ENCODE measurements around the gene DACT2.
A peak's percentile ranks its signal among the peaks of the same experiment; 100 is the strongest.

DACT2 gene

GRCh38 chr6:168284187-168284586 is 35.4 kb downstream of the DACT2 start:
- H3K79me1 ChIP-seq (ENCODE audit: low read length): no peaks in the 10 kb centered on the region
- H3K36me3 ChIP-seq (ENCODE audit: control insufficient read depth in 1 of 2, insufficient read depth in 2 of 2, low read length in 2 of 2): no peaks in the 10 kb centered on the region
- no peaks in the 10 kb centered on the region for H3K79me2 ChIP-seq (ENCODE audit: control insufficient read depth, insufficient read depth, low read length, poor library complexity)
- no peak overlapping the region for H3K14ac ChIP-seq (ENCODE audit: low read length)
- H4K8ac ChIP-seq (ENCODE audit: low read depth, low read length): no peak overlapping the region
- H3K9me3 ChIP-seq (ENCODE audit: insufficient read depth, low read depth, low read length): peaks cover 8% of the 10 kb centered on the region
- peak; percentile 89 to 95 for DNase-seq
- no peak overlapping the region for H4K12ac ChIP-seq (ENCODE audit: low read depth, low read length)
- no CpG with 5 or more reads among the region's 6 CpGs for WGBS (ENCODE audit: extremely low coverage, insufficient coverage, insufficient read length)
- H2BK5ac ChIP-seq (ENCODE audit: low read depth, low read length, poor library complexity): no peak overlapping the region
- no peak overlapping the region for H3K18ac ChIP-seq (ENCODE audit: low read length)
- H3K4me3 ChIP-seq (ENCODE audit: low read depth, low read length): no peak overlapping the region
- H2AK5ac ChIP-seq (ENCODE audit: low read length): no peak overlapping the region
- no peak overlapping the region for H3K27ac ChIP-seq (ENCODE audit: low read depth, low read length)
- H2BK120ac ChIP-seq (ENCODE audit: insufficient read depth, low read length, poor library complexity): no peak overlapping the region
- no peak overlapping the region for H3K23ac ChIP-seq (ENCODE audit: low read length)
- no peak overlapping the region for H3K4ac ChIP-seq (ENCODE audit: low read depth, low read length)
- H3K9ac ChIP-seq (ENCODE audit: low read length): no peak overlapping the region
- no peak overlapping the region for H3K4me2 ChIP-seq (ENCODE audit: low read length)
- H3K27me3 ChIP-seq (ENCODE audit: insufficient read depth, low read length): no peaks in the 10 kb centered on the region
- H2BK12ac ChIP-seq (ENCODE audit: low read length): no peak overlapping the region
- H2AFZ ChIP-seq (ENCODE audit: insufficient read depth, low read length, poor library complexity): no peak overlapping the region
- H4K91ac ChIP-seq (ENCODE audit: low read depth, low read length): no peak overlapping the region
- H3K4me1 ChIP-seq (ENCODE audit: control insufficient read depth in 1 of 2, insufficient read depth in 2 of 2, low read length in 2 of 2): peaks cover 0 to 3% of the 10 kb centered on the region in 2 experiments

- no peak overlapping the region for H3K9ac ChIP-seq (ENCODE audit: low read length)
- peaks cover 0 to 3% of the 10 kb centered on the region in 2 experiments for H3K4me1 ChIP-seq (ENCODE audit: control insufficient read depth in 1 of 2, insufficient read depth in 2 of 2, low read length in 2 of 2)
- no peaks in the 10 kb centered on the region for H3K27me3 ChIP-seq (ENCODE audit: insufficient read depth, low read length)
- H3K79me1 ChIP-seq (ENCODE audit: low read length): no peaks in the 10 kb centered on the region
- no CpG with 5 or more reads among the region's 14 CpGs for WGBS (ENCODE audit: extremely low coverage, insufficient coverage, insufficient read length)
- DNase-seq: no peak
- H2BK120ac ChIP-seq (ENCODE audit: insufficient read depth, low read length, poor library complexity): no peak overlapping the region
- H3K4me2 ChIP-seq (ENCODE audit: low read length): no peak overlapping the region
- H4K12ac ChIP-seq (ENCODE audit: low read depth, low read length): no peak overlapping the region
- H2BK5ac ChIP-seq (ENCODE audit: low read depth, low read length, poor library complexity): no peak overlapping the region
- H3K36me3 ChIP-seq (ENCODE audit: control insufficient read depth in 1 of 2, insufficient read depth in 2 of 2, low read length in 2 of 2): no peaks in the 10 kb centered on the region
- H3K4ac ChIP-seq (ENCODE audit: low read depth, low read length): no peak overlapping the region
- no peak overlapping the region for H2AFZ ChIP-seq (ENCODE audit: insufficient read depth, low read length, poor library complexity)
- no peak overlapping the region for H3K23ac ChIP-seq (ENCODE audit: low read length)
- H3K14ac ChIP-seq (ENCODE audit: low read length): no peak overlapping the region
- H3K9me3 ChIP-seq (ENCODE audit: insufficient read depth, low read depth, low read length): peaks cover 8% of the 10 kb centered on the region
- H3K27ac ChIP-seq (ENCODE audit: low read depth, low read length): no peak overlapping the region
- H2BK12ac ChIP-seq (ENCODE audit: low read length): no peak overlapping the region
- no peak overlapping the region for H3K18ac ChIP-seq (ENCODE audit: low read length)
- H3K4me3 ChIP-seq (ENCODE audit: low read depth, low read length): no peak overlapping the region
- H4K91ac ChIP-seq (ENCODE audit: low read depth, low read length): no peak overlapping the region
- H2AK5ac ChIP-seq (ENCODE audit: low read length): no peak overlapping the region
- H4K8ac ChIP-seq (ENCODE audit: low read depth, low read length): no peak overlapping the region
- H3K79me2 ChIP-seq (ENCODE audit: control insufficient read depth, insufficient read depth, low read length, poor library complexity): no peaks in the 10 kb centered on the region
These were observed 35.9 kb downstream of the DACT2 start for GRCh38 chr6:168283686-168284025.

GRCh38 chr6:168282985-168283685 is 36.4 kb downstream of the DACT2 start:
- H3K27ac ChIP-seq (ENCODE audit: low read depth, low read length): no peak overlapping the region
- DNase-seq: no peak
- no peak overlapping the region for H3K4ac ChIP-seq (ENCODE audit: low read depth, low read length)
- no peak overlapping the region for H3K14ac ChIP-seq (ENCODE audit: low read length)
- H2BK120ac ChIP-seq (ENCODE audit: insufficient read depth, low read length, poor library complexity): no peak overlapping the region
- H2BK5ac ChIP-seq (ENCODE audit: low read depth, low read length, poor library complexity): no peak overlapping the region
- no peaks in the 10 kb centered on the region for H3K27me3 ChIP-seq (ENCODE audit: insufficient read depth, low read length)
- no peak overlapping the region for H4K12ac ChIP-seq (ENCODE audit: low read depth, low read length)
- H3K9me3 ChIP-seq (ENCODE audit: insufficient read depth, low read depth, low read length): peaks cover 8% of the 10 kb centered on the region
- no peaks in the 10 kb centered on the region for H3K79me2 ChIP-seq (ENCODE audit: control insufficient read depth, insufficient read depth, low read length, poor library complexity)
- no peak overlapping the region for H3K23ac ChIP-seq (ENCODE audit: low read length)
- H3K18ac ChIP-seq (ENCODE audit: low read length): no peak overlapping the region
- no peak overlapping the region for H3K9ac ChIP-seq (ENCODE audit: low read length)
- peaks cover 0 to 3% of the 10 kb centered on the region in 2 experiments for H3K4me1 ChIP-seq (ENCODE audit: control insufficient read depth in 1 of 2, insufficient read depth in 2 of 2, low read length in 2 of 2)
- no peak overlapping the region for H3K4me3 ChIP-seq (ENCODE audit: low read depth, low read length)
- no peak overlapping the region for H2BK12ac ChIP-seq (ENCODE audit: low read length)
- no peak overlapping the region for H3K4me2 ChIP-seq (ENCODE audit: low read length)
- H2AFZ ChIP-seq (ENCODE audit: insufficient read depth, low read length, poor library complexity): no peak overlapping the region
- H3K79me1 ChIP-seq (ENCODE audit: low read length): no peaks in the 10 kb centered on the region
- no peaks in the 10 kb centered on the region for H3K36me3 ChIP-seq (ENCODE audit: control insufficient read depth in 1 of 2, insufficient read depth in 2 of 2, low read length in 2 of 2)
- H4K91ac ChIP-seq (ENCODE audit: low read depth, low read length): no peak overlapping the region
- no CpG with 5 or more reads among the region's 20 CpGs for WGBS (ENCODE audit: extremely low coverage, insufficient coverage, insufficient read length)
- H2AK5ac ChIP-seq (ENCODE audit: low read length): no peak overlapping the region
- H4K8ac ChIP-seq (ENCODE audit: low read depth, low read length): no peak overlapping the region

GRCh38 chr6:168281826-168282225 is 37.8 kb downstream of the DACT2 start:
- no peak overlapping the region for H4K8ac ChIP-seq (ENCODE audit: low read depth, low read length)
- no peaks in the 10 kb centered on the region for H3K79me2 ChIP-seq (ENCODE audit: control insufficient read depth, insufficient read depth, low read length, poor library complexity)
- H2AFZ ChIP-seq (ENCODE audit: insufficient read depth, low read length, poor library complexity): no peak overlapping the region
- no peak overlapping the region for H4K91ac ChIP-seq (ENCODE audit: low read depth, low read length)
- no peak overlapping the region for H2BK5ac ChIP-seq (ENCODE audit: low read depth, low read length, poor library complexity)
- H2BK12ac ChIP-seq (ENCODE audit: low read length): no peak overlapping the region
- H3K4me2 ChIP-seq (ENCODE audit: low read length): no peak overlapping the region
- peaks cover 8% of the 10 kb centered on the region for H3K9me3 ChIP-seq (ENCODE audit: insufficient read depth, low read depth, low read length)
- H3K79me1 ChIP-seq (ENCODE audit: low read length): no peaks in the 10 kb centered on the region
- no peak overlapping the region for H2BK120ac ChIP-seq (ENCODE audit: insufficient read depth, low read length, poor library complexity)
- no peak overlapping the region for H3K4ac ChIP-seq (ENCODE audit: low read depth, low read length)
- no peak overlapping the region for H3K4me3 ChIP-seq (ENCODE audit: low read depth, low read length)
- H4K12ac ChIP-seq (ENCODE audit: low read depth, low read length): no peak overlapping the region
- no peaks in the 10 kb centered on the region for H3K36me3 ChIP-seq (ENCODE audit: control insufficient read depth in 1 of 2, insufficient read depth in 2 of 2, low read length in 2 of 2)
- no peak overlapping the region for H3K27ac ChIP-seq (ENCODE audit: low read depth, low read length)
- H3K23ac ChIP-seq (ENCODE audit: low read length): no peak overlapping the region
- H3K14ac ChIP-seq (ENCODE audit: low read length): no peak overlapping the region
- H2AK5ac ChIP-seq (ENCODE audit: low read length): no peak overlapping the region
- WGBS (ENCODE audit: extremely low coverage, insufficient coverage, insufficient read length): no CpG with 5 or more reads among the region's 7 CpGs
- H3K4me1 ChIP-seq (ENCODE audit: control insufficient read depth in 1 of 2, insufficient read depth in 2 of 2, low read length in 2 of 2): peaks cover 0 to 3% of the 10 kb centered on the region in 2 experiments
- no peak overlapping the region for H3K9ac ChIP-seq (ENCODE audit: low read length)
- H3K18ac ChIP-seq (ENCODE audit: low read length): no peak overlapping the region
- H3K27me3 ChIP-seq (ENCODE audit: insufficient read depth, low read length): no peaks in the 10 kb centered on the region
- DNase-seq: no peak

All from trophoblast cell (in vitro differentiated cells and primary cell).